Measurements from ENCODE around the gene HS6ST3. TPM values are rescaled to one million over a fixed set of nuclear protein-coding genes. Genes with fewer than 3 reads are reported as not detected.

Gene HS6ST3
- total RNA-seq, 2 experiments from 2014 or later = not detected

DNA sequence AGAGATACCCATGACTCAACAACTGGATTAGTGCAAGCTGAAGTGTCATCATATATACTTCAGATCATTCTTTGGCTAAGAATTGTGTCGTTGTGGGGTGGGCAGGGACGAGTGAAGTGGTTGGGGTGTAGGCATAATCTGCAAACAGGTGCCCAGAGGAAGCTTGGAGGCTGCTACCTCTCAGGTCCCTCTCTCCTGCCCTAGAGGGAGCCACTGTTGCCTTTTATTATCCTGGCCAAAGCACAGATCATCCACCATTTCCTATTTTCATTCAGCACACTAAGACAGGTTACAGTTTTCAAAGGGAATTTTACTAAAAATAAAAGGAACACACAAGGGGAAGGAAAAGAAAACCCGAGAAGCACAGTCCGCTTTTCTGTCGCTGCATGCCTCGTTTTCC lies 126.6 kb downstream of the HS6ST3 start:
- ChIA-PET CTCF (no interaction called here), POLR2A (no interaction called here)
- Mint-ChIP-seq H3K36me3 (ENCODE audit: low read depth) (no peaks in the 10 kb centered on the region), H3K9me3 (no peaks in the 10 kb centered on the region), H3K27me3 (no peaks in the 10 kb centered on the region), H3K4me3 (no peak overlapping the region), H3K4me1 (ENCODE audit: low read depth) (no peaks in the 10 kb centered on the region), H3K27ac (no peak overlapping the region)
- no peak for DNase-seq
- intact Hi-C loops (cut with micrococcal nuclease) = no loop called here
- TF ChIP-seq CTCF (IDR thresholded peaks at IDR 0.05) = no peak
- ATAC-seq = no peak

DNA sequence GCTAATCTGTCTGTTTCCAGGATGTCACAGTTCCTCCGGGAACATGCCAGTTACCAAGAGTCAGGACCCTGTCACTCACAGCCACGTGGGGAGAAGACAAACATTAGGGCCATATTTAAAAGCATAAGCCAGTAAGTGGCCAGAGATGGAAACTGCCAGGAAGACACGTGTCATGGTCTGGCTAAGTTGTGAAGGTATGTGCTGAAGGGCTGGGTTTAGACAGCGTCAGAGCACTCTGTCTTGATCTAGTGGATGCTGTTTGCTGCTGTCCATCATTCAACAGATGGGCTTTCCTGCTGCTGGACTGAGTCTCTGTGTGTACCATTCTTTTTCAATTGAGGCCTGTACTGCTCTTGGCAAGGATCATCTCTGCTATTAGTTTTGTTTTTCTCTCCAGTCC lies 128.6 kb downstream of the HS6ST3 start:
- POLR2A ChIA-PET = no interaction called here
- intact Hi-C loops (cut with micrococcal nuclease) = no loop called here

DNA sequence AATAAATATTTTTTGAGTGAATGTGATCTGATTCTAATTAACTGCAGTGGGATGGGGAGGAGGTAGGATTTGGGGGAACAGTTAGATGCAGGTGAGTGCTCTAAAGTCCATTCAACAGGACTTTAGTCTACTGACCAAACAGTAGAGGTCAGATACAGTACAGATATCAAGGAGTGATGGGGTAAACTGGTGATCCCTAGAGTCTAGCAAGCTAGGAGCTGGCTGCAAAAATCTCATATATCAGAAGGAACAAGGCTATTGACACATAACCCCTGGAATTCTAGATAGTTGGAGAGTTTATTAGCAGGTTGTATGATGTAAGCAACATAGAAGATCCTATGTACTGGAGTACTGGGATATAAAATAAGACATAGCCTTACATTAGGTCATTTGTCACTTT lies 131.6 kb downstream of the HS6ST3 start:
- no peaks in the 10 kb centered on the region for H3K36me3 Mint-ChIP-seq (ENCODE audit: low read depth)
- no peaks in the 10 kb centered on the region for H3K4me1 Mint-ChIP-seq (ENCODE audit: low read depth)
- intact Hi-C loops (cut with micrococcal nuclease) = no loop called here
- no peak overlapping the region for H3K4me3 Mint-ChIP-seq
- H3K27ac Mint-ChIP-seq = no peak overlapping the region
- ATAC-seq (no peak), DNase-seq (no peak)
- CTCF ChIA-PET = no interaction called here
- POLR2A ChIA-PET = no interaction called here
- H3K9me3 Mint-ChIP-seq = no peaks in the 10 kb centered on the region
- TF ChIP-seq CTCF (IDR thresholded peaks at IDR 0.05) = no peak
- no peaks in the 10 kb centered on the region for H3K27me3 Mint-ChIP-seq

More for the DNA sequence above, 128.6 kb downstream of the HS6ST3 start:
- CTCF ChIA-PET = no interaction called here
- ATAC-seq = no peak
- no peak for DNase-seq
- TF ChIP-seq CTCF (IDR thresholded peaks at IDR 0.05) = no peak
- H3K36me3 Mint-ChIP-seq (ENCODE audit: low read depth) = no peaks in the 10 kb centered on the region
- no peak overlapping the region for H3K27ac Mint-ChIP-seq
- no peaks in the 10 kb centered on the region for H3K27me3 Mint-ChIP-seq
- no peaks in the 10 kb centered on the region for H3K9me3 Mint-ChIP-seq
- H3K4me1 Mint-ChIP-seq (ENCODE audit: low read depth) = no peaks in the 10 kb centered on the region
- no peak overlapping the region for H3K4me3 Mint-ChIP-seq

GRCh38 chr13:96223231-96223630 lies 133.3 kb downstream of the HS6ST3 start:
- CTCF ChIA-PET = no interaction called here
- Mint-ChIP-seq H3K27ac (no peak overlapping the region), H3K36me3 (ENCODE audit: low read depth) (no peaks in the 10 kb centered on the region), H3K4me1 (ENCODE audit: low read depth) (no peaks in the 10 kb centered on the region), H3K27me3 (no peaks in the 10 kb centered on the region), H3K4me3 (no peak overlapping the region), H3K9me3 (no peaks in the 10 kb centered on the region)
- DNase-seq = no peak
- POLR2A ChIA-PET = no interaction called here
- no peak for ATAC-seq
- no peak for TF ChIP-seq CTCF (IDR thresholded peaks at IDR 0.05)
- intact Hi-C loops (cut with micrococcal nuclease) = no loop called here

GRCh38 chr13:96229356-96229755 lies 139.4 kb downstream of the HS6ST3 start:
- ChIA-PET CTCF (interaction anchor here (0.6 to 1.2 kb wide), 3 partner anchors 10 to 25 kb away, joined by 3 to 5 read pairs (median 4); no protein-coding TSS in a partner anchor), POLR2A (no interaction called here)
- Mint-ChIP-seq H3K9me3 (no peaks in the 10 kb centered on the region), H3K4me3 (no peak overlapping the region), H3K27me3 (no peaks in the 10 kb centered on the region), H3K36me3 (ENCODE audit: low read depth) (no peaks in the 10 kb centered on the region), H3K4me1 (ENCODE audit: low read depth) (no peaks in the 10 kb centered on the region), H3K27ac (no peak overlapping the region)
- intact Hi-C loops (cut with micrococcal nuclease) = no loop called here
- no peak for ATAC-seq
- TF ChIP-seq CTCF (IDR thresholded peaks at IDR 0.05) = no peak
- no peak for DNase-seq
